Uterus (tissue), 4 donors: ENCODE results near the gene SLC43A3. TPM values are rescaled to one million over a fixed set of nuclear protein-coding genes. Genes with fewer than 3 reads are reported as not detected.

Experiments used
- DNase-seq, 2 donors: peaks; one replicate each; pipeline ENCODE4 v3.0.0-alpha.2; 2019 to 2020
- H3K27ac ChIP-seq, 2 donors: fragments of 200-600 bp; sonication (generic); 1 replicate in 1 of 2; 2 replicates in 1 of 2; pipeline ENCODE4 v1.5.1; 2016 to 2018
- H3K27me3 ChIP-seq, 2 donors: fragments of 200-600 bp; sonication (generic); one replicate each; pipeline ENCODE4 v1.5.1; 2018 to 2019; ENCODE audit warnings: control low read depth in 1 of 2
- H3K36me3 ChIP-seq, 2 donors: fragments of 200-600 bp; sonication (generic); one replicate each; pipeline ENCODE4 v1.5.1; 2019; ENCODE audit warnings: control low read depth in 1 of 2
- H3K4me1 ChIP-seq, 2 donors: fragments of 200-600 bp; sonication (generic); one replicate each; pipeline ENCODE4 v1.5.1; 2018 to 2019; ENCODE audit warnings: control low read depth in 1 of 2
- H3K4me3 ChIP-seq, 2 donors: fragments of 200-600 bp; sonication (generic); 1 replicate in 1 of 2; 2 replicates in 1 of 2; pipeline ENCODE4 v1.5.1; 2018 to 2019; ENCODE audit warnings: mild to moderate bottlenecking in 1 of 2
- H3K9me3 ChIP-seq, 2 donors: fragments of 200-600 bp; sonication (generic); one replicate each; pipeline ENCODE4 v1.5.1; 2019; ENCODE audit warnings: control low read depth in 1 of 2
- CTCF ChIP-seq, 4 experiments: fragments of 200-600 bp in 2 of 4; fragments of 450-650 bp in 2 of 4; sonication (generic) in 2 of 4; IDR thresholded peaks; one replicate each; pipeline ENCODE4 v1.5.1; 2016 to 2019; ENCODE audit warnings: antibody characterized with exemption in 4 of 4, mild to moderate bottlenecking in 2 of 4, moderate library complexity in 1 of 4
- POLR2A ChIP-seq, 2 donors: fragments of 450-650 bp; IDR thresholded peaks; one replicate each; pipeline ENCODE4 v1.6.1; 2016; ENCODE audit warnings: antibody characterized with exemption in 2 of 2, mild to moderate bottlenecking in 1 of 2, moderate library complexity in 1 of 2
- intact Hi-C: fragments of 100-400 bp; cut with DNase I; formaldehyde crosslinking; loops from one replicate; pipeline ENCODE4 v1.15.1; 2023; ENCODE audit warnings: low total_unique reads
- total RNA-seq, 4 donors: library from RNA; depleted of rRNA in 3 of 4; stranded (reverse); fragments of >200 nt in 3 of 4; gene quantifications; one replicate each; pipeline versions ENCODE4 v1.1.0 to v1.2.4, GENCODE V29; 2014 to 2023
- donor health status: DM: yes; HTN: yes; CAD: no.

Gene SLC43A3
- total RNA-seq, 4 donors from 2014 or later = 44.1 to 333 (median 102) TPM

- Histone ChIP-seq H3K9me3 (no peaks in the 10 kb centered on the region), H3K4me1 (peaks cover 0 to 25% of the 10 kb centered on the region in 2 donors), H3K27me3 (no peaks in the 10 kb centered on the region), H3K36me3 (no peaks in the 10 kb centered on the region), H3K27ac (peak overlapping the region; percentile 94 to 98), H3K4me3 (no peak overlapping the region)
- intact Hi-C loops = no loop called here
- peak in 1 of 2 donors; percentile 18 for TF ChIP-seq POLR2A (IDR thresholded peaks at IDR 0.05)
- TF ChIP-seq CTCF (IDR thresholded peaks at IDR 0.05) = no peak
- DNase-seq = peak; percentile 71 to 81
Measured at GRCh38 chr11:57424792-57425564, 1.9 kb downstream of the SLC43A3 start.

GRCh38 chr11:57424137-57424791 lies 2.7 kb downstream of the SLC43A3 start:
- no peak for TF ChIP-seq POLR2A (IDR thresholded peaks at IDR 0.05)
- no peak for TF ChIP-seq CTCF (IDR thresholded peaks at IDR 0.05)
- Histone ChIP-seq H3K9me3 (no peaks in the 10 kb centered on the region), H3K36me3 (no peaks in the 10 kb centered on the region), H3K27me3 (no peaks in the 10 kb centered on the region), H3K4me3 (no peak overlapping the region), H3K4me1 (peaks cover 0 to 25% of the 10 kb centered on the region in 2 donors), H3K27ac (peak overlapping the region; percentile 94 to 98)
- DNase-seq = no peak
- intact Hi-C loops = no loop called here

GRCh38 chr11:57422669-57423068 lies 4.3 kb downstream of the SLC43A3 start:
- intact Hi-C loops = no loop called here
- Histone ChIP-seq H3K27ac (no peak overlapping the region), H3K4me1 (peaks cover 0 to 17% of the 10 kb centered on the region in 2 donors)

GRCh38 chr11:57421805-57422204 lies 5.1 kb downstream of the SLC43A3 start:
- TF ChIP-seq CTCF (IDR thresholded peaks at IDR 0.05) = no peak
- no peak for TF ChIP-seq POLR2A (IDR thresholded peaks at IDR 0.05)
- no peak overlapping the region for H3K4me3 ChIP-seq
- no peaks in the 10 kb centered on the region for H3K9me3 ChIP-seq
- H3K27ac ChIP-seq = no peak overlapping the region
- no peaks in the 10 kb centered on the region for H3K36me3 ChIP-seq
- no peak for DNase-seq
- intact Hi-C loops = no loop called here
- peaks cover 0 to 15% of the 10 kb centered on the region in 2 donors for H3K4me1 ChIP-seq
- H3K27me3 ChIP-seq = no peaks in the 10 kb centered on the region

More at GRCh38 chr11:57422669-57423068, 4.3 kb downstream of the SLC43A3 start:
- no peaks in the 10 kb centered on the region for H3K27me3 ChIP-seq
- no peak for DNase-seq
- no peaks in the 10 kb centered on the region for H3K9me3 ChIP-seq
- no peak for TF ChIP-seq POLR2A (IDR thresholded peaks at IDR 0.05)
- TF ChIP-seq CTCF (IDR thresholded peaks at IDR 0.05) = no peak
- no peak overlapping the region for H3K4me3 ChIP-seq
- no peaks in the 10 kb centered on the region for H3K36me3 ChIP-seq

- no peaks in the 10 kb centered on the region for H3K27me3 ChIP-seq
- no peak overlapping the region for H3K4me3 ChIP-seq
- H3K36me3 ChIP-seq = no peaks in the 10 kb centered on the region
- DNase-seq = no peak
- TF ChIP-seq POLR2A (IDR thresholded peaks at IDR 0.05) (no peak), CTCF (IDR thresholded peaks at IDR 0.05) (no peak)
- no peak overlapping the region for H3K27ac ChIP-seq
- intact Hi-C loops = no loop called here
- peaks cover 0 to 8% of the 10 kb centered on the region in 2 donors for H3K4me1 ChIP-seq
- H3K9me3 ChIP-seq = no peaks in the 10 kb centered on the region
Measured at GRCh38 chr11:57421066-57421465, 5.9 kb downstream of the SLC43A3 start.
